ENCODE results near the gene CDK17.

DNA sequence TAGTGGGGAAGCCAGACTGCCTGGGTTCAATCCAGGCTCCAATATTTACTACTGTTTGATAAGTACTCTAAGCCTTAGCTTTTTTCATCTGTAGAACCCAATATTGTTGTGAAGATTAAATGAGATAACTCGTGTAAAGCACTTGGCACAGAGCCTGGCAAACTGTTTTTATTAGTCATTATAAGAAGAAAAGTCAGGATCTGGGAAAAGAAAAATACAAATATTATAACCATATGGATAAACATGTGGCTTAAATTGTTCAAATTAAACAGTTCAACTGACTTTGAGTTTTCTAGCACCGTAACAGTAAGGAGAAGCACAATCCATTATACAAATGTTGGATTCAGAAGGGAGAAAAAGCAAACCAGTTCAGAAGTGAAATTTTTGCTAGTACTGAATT is 22.0 kb upstream of the CDK17 start:
- TF ChIP-seq, protein P1, sequence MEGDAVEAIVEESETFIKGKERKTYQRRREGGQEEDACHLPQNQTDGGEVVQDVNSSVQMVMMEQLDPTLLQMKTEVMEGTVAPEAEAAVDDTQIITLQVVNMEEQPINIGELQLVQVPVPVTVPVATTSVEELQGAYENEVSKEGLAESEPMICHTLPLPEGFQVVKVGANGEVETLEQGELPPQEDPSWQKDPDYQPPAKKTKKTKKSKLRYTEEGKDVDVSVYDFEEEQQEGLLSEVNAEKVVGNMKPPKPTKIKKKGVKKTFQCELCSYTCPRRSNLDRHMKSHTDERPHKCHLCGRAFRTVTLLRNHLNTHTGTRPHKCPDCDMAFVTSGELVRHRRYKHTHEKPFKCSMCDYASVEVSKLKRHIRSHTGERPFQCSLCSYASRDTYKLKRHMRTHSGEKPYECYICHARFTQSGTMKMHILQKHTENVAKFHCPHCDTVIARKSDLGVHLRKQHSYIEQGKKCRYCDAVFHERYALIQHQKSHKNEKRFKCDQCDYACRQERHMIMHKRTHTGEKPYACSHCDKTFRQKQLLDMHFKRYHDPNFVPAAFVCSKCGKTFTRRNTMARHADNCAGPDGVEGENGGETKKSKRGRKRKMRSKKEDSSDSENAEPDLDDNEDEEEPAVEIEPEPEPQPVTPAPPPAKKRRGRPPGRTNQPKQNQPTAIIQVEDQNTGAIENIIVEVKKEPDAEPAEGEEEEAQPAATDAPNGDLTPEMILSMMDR (IDR thresholded peaks at IDR 0.05), result no peak
- TF ChIP-seq POLR2AphosphoS5 (IDR thresholded peaks at IDR 0.05), result no peak
- no peak for TF ChIP-seq POLR2A (IDR thresholded peaks at IDR 0.05)
